GM21576 (cell line): ENCODE results near the gene TPRN.

ENCODE experiments used
- ATAC-seq: cut with Tn5 transposase; IDR thresholded peaks from one replicate; pipeline ENCODE4 v1.9.1; 2021; ENCODE audit warnings: mild to moderate bottlenecking, moderate library complexity; ENCODE audit not compliant: unreplicated experiment

TPRN gene

GRCh38 chr9:137226338-137227053, 26.0 kb upstream of the TPRN start:
- ATAC-seq, result no peak

GRCh38 chr9:137225699-137226331, 25.3 kb upstream of the TPRN start:
- ATAC-seq, result no peak

- no peak for ATAC-seq
Observed at GRCh38 chr9:137224830-137225694, 24.5 kb upstream of the TPRN start, which contains the start of gene CYSRT1. CYSRT1 (plus strand) TSS chr9:137225174; CDS start chr9:137225622, 448 bp downstream.

- ATAC-seq, result peak; percentile 59
Observed at GRCh38 chr9:137223078-137223970, 22.8 kb upstream of the TPRN start.

- no peak for ATAC-seq
Observed at GRCh38 chr9:137222190-137223077, 21.9 kb upstream of the TPRN start, which contains the start of gene RNF208. RNF208 (minus strand) TSS chr9:137222240; CDS start chr9:137221212, 1,028 bp downstream.

- ATAC-seq, result no peak
Observed at GRCh38 chr9:137221506-137222111, 21.1 kb upstream of the TPRN start.

- ATAC-seq, result no peak
Observed at GRCh38 chr9:137221095-137221505, 20.6 kb upstream of the TPRN start.

- ATAC-seq, result no peak
Observed at GRCh38 chr9:137220317-137221094, 20.0 kb upstream of the TPRN start.

GRCh38 chr9:137219757-137220316, 19.3 kb upstream of the TPRN start:
- no peak for ATAC-seq

GRCh38 chr9:137218754-137219271, 18.3 kb upstream of the TPRN start:
- no peak for ATAC-seq

GRCh38 chr9:137218212-137218753, 17.7 kb upstream of the TPRN start:
- no peak for ATAC-seq

- no peak for ATAC-seq
Observed at GRCh38 chr9:137217276-137218211, 17.0 kb upstream of the TPRN start.

GRCh38 chr9:137216188-137216965, 15.8 kb upstream of the TPRN start:
- ATAC-seq, result no peak

- ATAC-seq, result no peak
Observed at GRCh38 chr9:137215196-137215986, 14.8 kb upstream of the TPRN start.

- ATAC-seq, result no peak
Observed at GRCh38 chr9:137214620-137215019, 14.1 kb upstream of the TPRN start.
